IMR-90 (cell line): ENCODE results near the gene N4BP2L1.

Source experiments
- CEBPB ChIP-seq: IDR thresholded peaks from 2 replicates; pipeline ENCODE4 v1.6.1; 2012; ENCODE audit warnings: low read depth, low read length, improper control_type of control experiment
- CTCF ChIP-seq: conservative IDR thresholded peaks from 2 replicates; pipeline ENCODE4 v1.5.1; 2012; ENCODE audit warnings: mild to moderate bottlenecking, low read depth, low read length, improper control_type of control experiment
- MXI1 ChIP-seq: IDR thresholded peaks from 2 replicates; pipeline ENCODE4 v1.6.1; 2012; ENCODE audit warnings: low read depth, mild to moderate bottlenecking, low read length, moderate library complexity, borderline replicate concordance

GRCh38 chr13:32431361-32431760, 3.4 kb upstream of the N4BP2L1 start:
- no peak for TF ChIP-seq CTCF
- TF ChIP-seq MXI1: no peak
- no peak for TF ChIP-seq CEBPB
